ENCODE measurements around the gene FAF1. TPM values are rescaled to one million over a fixed set of nuclear protein-coding genes. Genes with fewer than 3 reads are reported as not detected.
"Not testable (repeated sequence)": the region's sequence is repeated elsewhere in the genome, so short reads cannot be mapped to it uniquely, and the experiment has no call there.

The FAF1 gene
- polyA plus RNA-seq, 1 of the 3 experiments (the other 2 are of a cell fraction), result 8.7 TPM

GRCh38 chr1:51000160-51000559 is 40.1 kb upstream of the FAF1 start:
- Histone ChIP-seq H3K9me3 (no peaks in the 10 kb centered on the region), H3K79me2 (ENCODE audit: insufficient read depth) (no peaks in the 10 kb centered on the region), H3F3A (replicated peaks; ENCODE audit: insufficient read depth) (no peaks in the 10 kb centered on the region), H2AFZ (ENCODE audit: low read depth) (no peak overlapping the region), H3K27me3 (ENCODE audit: insufficient read depth) (no peaks in the 10 kb centered on the region), H3K9ac (no peak overlapping the region), H4K20me1 (ENCODE audit: insufficient read depth) (no peaks in the 10 kb centered on the region), H3K9me2 (no peaks in the 10 kb centered on the region), H3K4me2 (no peak overlapping the region), H3K4me1 (ENCODE audit: control insufficient read depth in 1 of 2, insufficient read depth in 2 of 2, low read depth in 1 of 2, low read length in 1 of 2) (no peaks in the 10 kb centered on the region), H3K36me3 (replicated peaks in 1 of 2; ENCODE audit: control insufficient read depth in 1 of 2, insufficient read depth in 2 of 2, low read length in 1 of 2) (peaks cover 0 to 2% of the 10 kb centered on the region in 2 experiments), H3K27ac (ENCODE audit: low read depth in 2 of 2, low read length in 1 of 2) (no peak overlapping the region), H3K4me3 (ENCODE audit: low read depth in 2 of 2, low read length in 1 of 2) (no peak overlapping the region)
- 100% methylated on average over 1 of the region's 1 CpG for WGBS (ENCODE audit: low lambda C conversion rate)
- TF ChIP-seq MEF2A (IDR thresholded peaks at IDR 0.05; ENCODE audit: borderline replicate concordance, low read depth), result no peak
- TF ChIP-seq GABPA (IDR thresholded peaks at IDR 0.05; ENCODE audit: low read depth), result no peak
- TF ChIP-seq PBX3 (IDR thresholded peaks at IDR 0.05), result no peak
- no peak for TF ChIP-seq CTCF (IDR thresholded peaks at IDR 0.05)
- no peak for TF ChIP-seq ELF1 (IDR thresholded peaks at IDR 0.05)
- no peak for TF ChIP-seq FOSL2 (IDR thresholded peaks at IDR 0.05; ENCODE audit: borderline replicate concordance, low read depth)
- no peak for TF ChIP-seq TAF1 (IDR thresholded peaks at IDR 0.05; ENCODE audit: borderline replicate concordance, low read depth, low read length)
- TF ChIP-seq YY1 (IDR thresholded peaks at IDR 0.05; ENCODE audit: low read depth), result no peak
- TF ChIP-seq RAD21 (IDR thresholded peaks at IDR 0.05; ENCODE audit: low read length), result no peak
- no peak for TF ChIP-seq MXI1 (IDR thresholded peaks at IDR 0.05; ENCODE audit: low read depth, low read length)
- TF ChIP-seq REST (IDR thresholded peaks at IDR 0.05; ENCODE audit: low read depth, low read length), result no peak
- no peak for TF ChIP-seq MAX (IDR thresholded peaks at IDR 0.05; ENCODE audit: low read depth)
- no peak for DNase-seq
- ChIA-PET POLR2A (no interaction called here), CTCF (interaction anchor here (0.8 kb wide), 1 partner anchor 9 kb away, joined by 3 read pairs; no protein-coding TSS in a partner anchor)

GRCh38 chr1:50999375-50999774 is 39.3 kb upstream of the FAF1 start:
- H3K4me2 ChIP-seq; H3K36me3 ChIP-seq (replicated peaks in 1 of 2; ENCODE audit: control insufficient read depth in 1 of 2, insufficient read depth in 2 of 2, low read length in 1 of 2); H3K27ac ChIP-seq (ENCODE audit: low read depth in 2 of 2, low read length in 1 of 2); CTCF ChIA-PET; H3K9ac ChIP-seq; POLR2A ChIA-PET; H3K27me3 ChIP-seq (ENCODE audit: insufficient read depth); H3K4me3 ChIP-seq (ENCODE audit: low read depth in 2 of 2, low read length in 1 of 2); H2AFZ ChIP-seq (ENCODE audit: low read depth); H4K20me1 ChIP-seq (ENCODE audit: insufficient read depth); H3K9me2 ChIP-seq; H3K79me2 ChIP-seq (ENCODE audit: insufficient read depth); H3K4me1 ChIP-seq (ENCODE audit: control insufficient read depth in 1 of 2, insufficient read depth in 2 of 2, low read depth in 1 of 2, low read length in 1 of 2); H3F3A ChIP-seq (replicated peaks; ENCODE audit: insufficient read depth); DNase-seq; H3K9me3 ChIP-seq: not testable (repeated sequence)
- 97% methylated on average over 1 of the region's 1 CpG for WGBS (ENCODE audit: low lambda C conversion rate)
